GM12878 (cell line): ENCODE results near the gene TTYH3. TPM values are rescaled to one million over a fixed set of nuclear protein-coding genes. Genes with fewer than 3 reads are reported as not detected.

Experiments
- ATAC-seq: fragments of 200-7000 bp; cut with Tn5 transposase; 3 replicates; pipeline ENCODE4 v1.9.1; 2020; ENCODE audit warnings: mild to moderate bottlenecking, moderate library complexity
- BruUV-seq: library from RNA; stranded (reverse); fragments of 400-500 nt; replicated peaks from 2 replicates; lab custom pipeline; 2021; lab: Mats Ljungman, UMichigan
- CTCF ChIA-PET: fragments of 300-600 bp; sonication (Branson Sonifier 250); formaldehyde crosslinking; extraction: SDS; loops from one replicate; lab custom pipeline; 2021; ENCODE audit warnings: inconsistent platforms; lab: Yijun Ruan, JAX
- POLR2A ChIA-PET: fragments of 350-600 bp; formaldehyde crosslinking; extraction: SDS; loops from one replicate; lab custom pipeline; 2021; ENCODE audit warnings: inconsistent platforms; lab: Charles Lee
- RAD21 ChIA-PET: fragments of 300-600 bp; sonication (Branson Sonifier 250); formaldehyde crosslinking; loops from one replicate; lab custom pipeline; 2023; ENCODE audit warnings: antibody characterized with exemption; ENCODE audit not compliant: unreplicated experiment; lab: Charles Lee
- SMC1A ChIA-PET: fragments of 300-600 bp; sonication (Branson Sonifier 250); formaldehyde crosslinking; loops from one replicate; lab custom pipeline; 2023; ENCODE audit not compliant: unreplicated experiment, uncharacterized antibody; lab: Charles Lee
- DNase-seq: peaks from one replicate; pipeline ENCODE4 v3.0.0-alpha.2; 2011; ENCODE audit warnings: low read depth, low spot score
- FAIRE-seq: peaks from 3 replicates; lab custom pipeline; 2011; peaks lifted over from hg19 to GRCh38; lab: Jason Lieb, UNC
- H2AFZ ChIP-seq: 2 replicates; pipeline ENCODE4 v1.6.0; 2011; ENCODE audit warnings: low read depth, low read length, control low read depth; ENCODE audit not compliant: control insufficient read depth
- H3K27ac ChIP-seq: 2 replicates; pipeline ENCODE4 v1.5.1; 2011; ENCODE audit warnings: control low read depth; ENCODE audit not compliant: control insufficient read depth, insufficient read depth
- H3K27me3 ChIP-seq, 2 experiments: replicated peaks in 1 of 2; 2 replicates each; pipeline versions ENCODE4 v1.6.0 to v1.6.1; 2011; ENCODE audit warnings: low read length in 1 of 2; ENCODE audit not compliant: control insufficient read depth in 2 of 2, insufficient read depth in 2 of 2
- H3K36me3 ChIP-seq, 2 experiments: 2 replicates each; pipeline ENCODE4 v1.5.1; 2011; ENCODE audit warnings: low read length in 1 of 2; ENCODE audit not compliant: control insufficient read depth in 2 of 2, insufficient read depth in 2 of 2
- H3K4me1 ChIP-seq: 2 replicates; pipeline ENCODE4 v1.6.1; 2011; ENCODE audit warnings: mild to moderate bottlenecking, low read length, moderate library complexity, mixed read lengths; ENCODE audit not compliant: control insufficient read depth, insufficient read depth
- H3K4me2 ChIP-seq: 2 replicates; pipeline ENCODE4 v1.6.0; 2011; ENCODE audit warnings: control low read depth; ENCODE audit not compliant: control insufficient read depth, insufficient read depth
- H3K4me3 ChIP-seq: fragments of 200-600 bp; sonication (generic); 2 replicates; pipeline ENCODE4 v1.5.1; 2016
- H3K79me2 ChIP-seq: 2 replicates; pipeline ENCODE4 v1.6.0; 2011; ENCODE audit warnings: low read length; ENCODE audit not compliant: control insufficient read depth, insufficient read depth
- H3K9ac ChIP-seq: 2 replicates; pipeline ENCODE4 v1.8.0; 2011; ENCODE audit warnings: low read length, control low read depth, mixed read lengths; ENCODE audit not compliant: control insufficient read depth, insufficient read depth
- H3K9me3 ChIP-seq: replicated peaks from 3 replicates; pipeline ENCODE4 v1.5.1; 2011; ENCODE audit warnings: mild to moderate bottlenecking, low read length; ENCODE audit not compliant: control insufficient read depth, insufficient read depth
- H4K20me1 ChIP-seq: 2 replicates; pipeline ENCODE4 v1.6.0; 2011; ENCODE audit not compliant: control insufficient read depth, insufficient read depth
- BMI1 ChIP-seq: fragments of 450-650 bp; IDR thresholded peaks from 2 replicates; pipeline ENCODE4 v1.6.1; 2016; ENCODE audit warnings: mild to moderate bottlenecking, moderate library complexity, borderline replicate concordance
- EP300 ChIP-seq, 2 experiments: fragments of 150-350 bp in 1 of 2; IDR thresholded peaks; 2 replicates each; pipeline ENCODE4 v1.6.1; 2011 to 2012; ENCODE audit warnings: low read depth in 2 of 2, low read length in 2 of 2, borderline replicate concordance in 1 of 2, improper control_type of control experiment in 1 of 2, inconsistent platforms in 1 of 2; ENCODE audit not compliant: control insufficient read depth in 1 of 2
- EZH2 ChIP-seq: IDR thresholded peaks from 2 replicates; pipeline ENCODE4 v1.6.1; 2012; ENCODE audit warnings: low read depth, mild to moderate bottlenecking, control low read depth, inconsistent platforms, low read length, borderline replicate concordance; ENCODE audit not compliant: control insufficient read depth
- FOS ChIP-seq: IDR thresholded peaks from 3 replicates; pipeline ENCODE4 v1.6.1; 2011; ENCODE audit warnings: borderline replicate concordance; ENCODE audit not compliant: insufficient read length; ENCODE audit errors: extremely low read depth
- PAX5 ChIP-seq: IDR thresholded peaks from 2 replicates; pipeline ENCODE4 v1.6.1; 2011; ENCODE audit warnings: low read depth, low read length, borderline replicate concordance
- SREBF1 ChIP-seq: IDR thresholded peaks from 2 replicates; pipeline ENCODE4 v1.6.1; 2012; ENCODE audit warnings: mild to moderate bottlenecking, low read length
- TAF1 ChIP-seq: IDR thresholded peaks from 2 replicates; pipeline ENCODE4 v1.6.1; 2011; ENCODE audit warnings: mild to moderate bottlenecking, low read depth, low read length, borderline replicate concordance
- TARDBP ChIP-seq: IDR thresholded peaks from 2 replicates; pipeline ENCODE4 v1.6.1; 2016; ENCODE audit warnings: borderline replicate concordance
- WGBS: methylation state at CpG from one replicate; pipeline ENCODE4 v1.1.6; 2016; ENCODE audit warnings: low lambda C conversion rate; ENCODE audit not compliant: insufficient replicate concordance, insufficient coverage; ENCODE audit errors: missing lambda C conversion rate; 5-methylcytosine and 5-hydroxymethylcytosine counted together
- in situ Hi-C: fragments of 300-500 bp; cut with MboI; formaldehyde crosslinking; loops from 9 replicates; pipeline ENCODE4 v1.14.3; 2018; ENCODE audit warnings: mixed read lengths
- intact Hi-C: fragments of 100-400 bp; cut with micrococcal nuclease; formaldehyde crosslinking; loops from one replicate; pipeline ENCODE4 v1.14.2; 2022; ENCODE audit not compliant: unreplicated experiment
- polyA plus RNA-seq, 11 experiments: library from polyadenylated mRNA; depleted of rRNA in 4 of 11; unstranded in 6 of 11; stranded (reverse) in 5 of 11; fragments of >200 nt; fragmentation: Nextera tagmentation in 4 of 11; fragmentation: Illumina TruSeq in 1 of 11; extraction: Ambion mirVana in 4 of 11; extraction: Trizol in 1 of 11; gene quantifications; 1 replicate in 1 of 11; 2 replicates in 10 of 11; pipeline versions ENCODE4 v1.2.1 to v1.2.3, GENCODE V29; 2011 to 2016; ENCODE audit warnings: inconsistent platforms in 2 of 11, missing spikeins in 2 of 11, low read depth in 1 of 11
- total RNA-seq, 4 experiments: library from RNA; depleted of rRNA in 3 of 4; stranded (reverse); fragments of >200 nt in 3 of 4; fragmentation: Illumina TruSeq in 1 of 4; extraction: Trizol in 1 of 4; gene quantifications; 2 replicates each; pipeline versions ENCODE4 v1.2.1 to v1.2.3, GENCODE V29; 2013 to 2021
- TF ChIP-seq, protein P1 (sequence below): IDR thresholded peaks from 2 replicates; pipeline ENCODE4 v1.6.1; 2012; ENCODE audit warnings: low read depth, low read length, improper control_type of control experiment
- TF ChIP-seq, protein P2 (sequence below): IDR thresholded peaks from 2 replicates; pipeline ENCODE4 v1.6.1; 2012; ENCODE audit warnings: low read length, inconsistent platforms
- TF ChIP-seq, protein P3 (sequence below): IDR thresholded peaks from 2 replicates; pipeline ENCODE4 v1.6.1; 2012; ENCODE audit warnings: mild to moderate bottlenecking, low read depth, low read length
- TF ChIP-seq, protein P4 (sequence below): fragments of 450-650 bp; IDR thresholded peaks from 2 replicates; pipeline ENCODE4 v1.6.1; 2017; ENCODE audit warnings: mild to moderate bottlenecking, moderate library complexity

Gene TTYH3
- total and polyA plus RNA-seq, 10 of the 15 experiments (the other 5 are each of a cell fraction or from before 2014, with no cell fraction given) = 0.79 to 71.4 (median 10.5) TPM

DNA sequence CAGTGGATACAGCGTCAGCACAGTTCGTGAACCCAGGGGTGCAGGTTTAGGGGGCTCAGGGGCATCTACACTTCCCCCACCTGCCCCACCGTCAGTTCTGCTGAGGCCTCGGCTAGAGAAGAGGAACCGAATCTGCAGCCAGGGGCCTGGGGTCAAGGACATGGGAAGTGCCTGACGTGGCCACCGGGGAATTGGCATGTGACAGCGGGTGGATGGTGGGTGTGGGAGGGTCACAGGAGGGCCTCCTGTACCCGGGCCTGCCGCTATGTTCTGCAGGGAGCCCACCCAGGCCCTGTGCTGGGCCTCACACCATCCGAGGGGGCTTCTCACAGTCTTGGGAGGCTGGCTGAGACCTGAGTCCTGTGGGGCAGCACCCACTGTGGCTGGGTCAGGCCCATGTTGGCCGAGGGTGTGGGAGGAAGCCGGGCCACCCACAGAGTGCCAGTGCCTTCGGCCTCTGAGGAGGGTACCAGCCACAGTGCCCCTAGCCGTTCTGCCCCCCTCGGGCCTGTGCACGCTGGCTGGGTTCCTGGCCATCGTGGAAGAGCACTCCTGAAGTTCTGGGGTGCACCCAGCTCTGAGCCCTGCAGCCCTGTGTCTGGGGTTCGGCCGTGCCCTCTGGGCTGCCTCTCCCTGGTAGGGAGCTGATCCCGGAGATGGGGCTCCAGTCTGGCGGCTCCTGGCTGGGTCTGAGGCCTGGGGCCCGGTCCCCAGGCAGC, 5.9 kb downstream of the TTYH3 start:
- SMC1A ChIA-PET = interaction anchor here (0.6 kb wide), 1 partner anchor 33 kb away, joined by 3 read pairs; no protein-coding TSS in a partner anchor
- RAD21 ChIA-PET = interaction anchor here (0.7 to 1.3 kb wide), 2 partner anchors 71 to 1104 kb away, joined by 3 to 4 read pairs; no protein-coding TSS in a partner anchor
- FAIRE-seq (no peak), ATAC-seq (peak; percentile 49), DNase-seq (peak; percentile 30)
- peak overlapping the region; percentile 71 for H3K4me2 ChIP-seq
- POLR2A ChIA-PET = interaction anchor here (0.7 to 1.3 kb wide), 3 partner anchors 72 to 73 kb away, joined by 3 to 5 read pairs (median 3); no protein-coding TSS in a partner anchor
- H3K9ac ChIP-seq = peak overlapping the region; percentile 31; the same call in 1 of the 2 replicates
- no peaks in the 10 kb centered on the region for H3K9me3 ChIP-seq
- peak overlapping the region; percentile 48; the same call in 1 of the 2 replicates for H3K27ac ChIP-seq
- H4K20me1 ChIP-seq = no peaks in the 10 kb centered on the region
- no TSS peak for BruUV-seq
- H3K27me3 ChIP-seq = no peaks in the 10 kb centered on the region
- peaks cover 32% of the 10 kb centered on the region for H3K4me1 ChIP-seq
- 0 out of 2 replicates have a peak overlapping the region, but pooled peaks have one; percentile 22 for H3K4me3 ChIP-seq
- in situ Hi-C loops = no loop called here
- H2AFZ ChIP-seq = no peak overlapping the region; the same call in 1 of the 2 replicates
- H3K36me3 ChIP-seq = no peaks in the 10 kb centered on the region; a peak in 2 of 4 replicates
- H3K79me2 ChIP-seq = peaks cover 21% of the 10 kb centered on the region
- intact Hi-C loops = no loop called here
- WGBS = 21% methylated on average over 23 of the region's 23 CpGs
- CTCF ChIA-PET = interaction anchor here (1.0 to 2.2 kb wide), 2 partner anchors 71 to 72 kb away, joined by 6 to 9 read pairs; no protein-coding TSS in a partner anchor
- TF ChIP-seq TAF1 (no peak), SREBF1 (no peak), EZH2 (no peak), FOS (no peak), BMI1 (no peak), PAX5 (peak; percentile 72; the same call in 1 of the 2 replicates), EP300 (IDR thresholded peaks at IDR 0.05; ENCODE audit: borderline replicate concordance in 1 of 2, control insufficient read depth in 1 of 2, low read depth in 2 of 2, low read length in 2 of 2) (peak; percentile 53 to 85; a peak in 3 of 4 replicates), TARDBP (no peak)
- TF ChIP-seq, protein P1, sequence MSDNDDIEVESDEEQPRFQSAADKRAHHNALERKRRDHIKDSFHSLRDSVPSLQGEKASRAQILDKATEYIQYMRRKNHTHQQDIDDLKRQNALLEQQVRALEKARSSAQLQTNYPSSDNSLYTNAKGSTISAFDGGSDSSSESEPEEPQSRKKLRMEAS = no peak
- TF ChIP-seq, protein P2, sequence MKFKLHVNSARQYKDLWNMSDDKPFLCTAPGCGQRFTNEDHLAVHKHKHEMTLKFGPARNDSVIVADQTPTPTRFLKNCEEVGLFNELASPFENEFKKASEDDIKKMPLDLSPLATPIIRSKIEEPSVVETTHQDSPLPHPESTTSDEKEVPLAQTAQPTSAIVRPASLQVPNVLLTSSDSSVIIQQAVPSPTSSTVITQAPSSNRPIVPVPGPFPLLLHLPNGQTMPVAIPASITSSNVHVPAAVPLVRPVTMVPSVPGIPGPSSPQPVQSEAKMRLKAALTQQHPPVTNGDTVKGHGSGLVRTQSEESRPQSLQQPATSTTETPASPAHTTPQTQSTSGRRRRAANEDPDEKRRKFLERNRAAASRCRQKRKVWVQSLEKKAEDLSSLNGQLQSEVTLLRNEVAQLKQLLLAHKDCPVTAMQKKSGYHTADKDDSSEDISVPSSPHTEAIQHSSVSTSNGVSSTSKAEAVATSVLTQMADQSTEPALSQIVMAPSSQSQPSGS = no peak
- TF ChIP-seq, protein P3, sequence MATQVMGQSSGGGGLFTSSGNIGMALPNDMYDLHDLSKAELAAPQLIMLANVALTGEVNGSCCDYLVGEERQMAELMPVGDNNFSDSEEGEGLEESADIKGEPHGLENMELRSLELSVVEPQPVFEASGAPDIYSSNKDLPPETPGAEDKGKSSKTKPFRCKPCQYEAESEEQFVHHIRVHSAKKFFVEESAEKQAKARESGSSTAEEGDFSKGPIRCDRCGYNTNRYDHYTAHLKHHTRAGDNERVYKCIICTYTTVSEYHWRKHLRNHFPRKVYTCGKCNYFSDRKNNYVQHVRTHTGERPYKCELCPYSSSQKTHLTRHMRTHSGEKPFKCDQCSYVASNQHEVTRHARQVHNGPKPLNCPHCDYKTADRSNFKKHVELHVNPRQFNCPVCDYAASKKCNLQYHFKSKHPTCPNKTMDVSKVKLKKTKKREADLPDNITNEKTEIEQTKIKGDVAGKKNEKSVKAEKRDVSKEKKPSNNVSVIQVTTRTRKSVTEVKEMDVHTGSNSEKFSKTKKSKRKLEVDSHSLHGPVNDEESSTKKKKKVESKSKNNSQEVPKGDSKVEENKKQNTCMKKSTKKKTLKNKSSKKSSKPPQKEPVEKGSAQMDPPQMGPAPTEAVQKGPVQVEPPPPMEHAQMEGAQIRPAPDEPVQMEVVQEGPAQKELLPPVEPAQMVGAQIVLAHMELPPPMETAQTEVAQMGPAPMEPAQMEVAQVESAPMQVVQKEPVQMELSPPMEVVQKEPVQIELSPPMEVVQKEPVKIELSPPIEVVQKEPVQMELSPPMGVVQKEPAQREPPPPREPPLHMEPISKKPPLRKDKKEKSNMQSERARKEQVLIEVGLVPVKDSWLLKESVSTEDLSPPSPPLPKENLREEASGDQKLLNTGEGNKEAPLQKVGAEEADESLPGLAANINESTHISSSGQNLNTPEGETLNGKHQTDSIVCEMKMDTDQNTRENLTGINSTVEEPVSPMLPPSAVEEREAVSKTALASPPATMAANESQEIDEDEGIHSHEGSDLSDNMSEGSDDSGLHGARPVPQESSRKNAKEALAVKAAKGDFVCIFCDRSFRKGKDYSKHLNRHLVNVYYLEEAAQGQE = no peak
- TF ChIP-seq, protein P4, sequence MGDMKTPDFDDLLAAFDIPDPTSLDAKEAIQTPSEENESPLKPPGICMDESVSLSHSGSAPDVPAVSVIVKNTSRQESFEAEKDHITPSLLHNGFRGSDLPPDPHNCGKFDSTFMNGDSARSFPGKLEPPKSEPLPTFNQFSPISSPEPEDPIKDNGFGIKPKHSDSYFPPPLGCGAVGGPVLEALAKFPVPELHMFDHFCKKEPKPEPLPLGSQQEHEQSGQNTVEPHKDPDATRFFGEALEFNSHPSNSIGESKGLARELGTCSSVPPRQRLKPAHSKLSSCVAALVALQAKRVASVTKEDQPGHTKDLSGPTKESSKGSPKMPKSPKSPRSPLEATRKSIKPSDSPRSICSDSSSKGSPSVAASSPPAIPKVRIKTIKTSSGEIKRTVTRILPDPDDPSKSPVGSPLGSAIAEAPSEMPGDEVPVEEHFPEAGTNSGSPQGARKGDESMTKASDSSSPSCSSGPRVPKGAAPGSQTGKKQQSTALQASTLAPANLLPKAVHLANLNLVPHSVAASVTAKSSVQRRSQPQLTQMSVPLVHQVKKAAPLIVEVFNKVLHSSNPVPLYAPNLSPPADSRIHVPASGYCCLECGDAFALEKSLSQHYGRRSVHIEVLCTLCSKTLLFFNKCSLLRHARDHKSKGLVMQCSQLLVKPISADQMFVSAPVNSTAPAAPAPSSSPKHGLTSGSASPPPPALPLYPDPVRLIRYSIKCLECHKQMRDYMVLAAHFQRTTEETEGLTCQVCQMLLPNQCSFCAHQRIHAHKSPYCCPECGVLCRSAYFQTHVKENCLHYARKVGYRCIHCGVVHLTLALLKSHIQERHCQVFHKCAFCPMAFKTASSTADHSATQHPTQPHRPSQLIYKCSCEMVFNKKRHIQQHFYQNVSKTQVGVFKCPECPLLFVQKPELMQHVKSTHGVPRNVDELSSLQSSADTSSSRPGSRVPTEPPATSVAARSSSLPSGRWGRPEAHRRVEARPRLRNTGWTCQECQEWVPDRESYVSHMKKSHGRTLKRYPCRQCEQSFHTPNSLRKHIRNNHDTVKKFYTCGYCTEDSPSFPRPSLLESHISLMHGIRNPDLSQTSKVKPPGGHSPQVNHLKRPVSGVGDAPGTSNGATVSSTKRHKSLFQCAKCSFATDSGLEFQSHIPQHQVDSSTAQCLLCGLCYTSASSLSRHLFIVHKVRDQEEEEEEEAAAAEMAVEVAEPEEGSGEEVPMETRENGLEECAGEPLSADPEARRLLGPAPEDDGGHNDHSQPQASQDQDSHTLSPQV = no peak
